ENCODE results near the gene C1orf74.

GRCh38 chr1:209780268-209780667 lies 4.1 kb downstream of the C1orf74 start:
- TF ChIP-seq BHLHE40 (IDR thresholded peaks at IDR 0.05; ENCODE audit: borderline replicate concordance) (no peak), ELF4 (IDR thresholded peaks at IDR 0.05) (no peak), FOXA1 (IDR thresholded peaks at IDR 0.05) (no peak), TARDBP (IDR thresholded peaks at IDR 0.05) (no peak), SP1 (IDR thresholded peaks at IDR 0.05) (no peak), FOXM1 (IDR thresholded peaks at IDR 0.05; ENCODE audit: borderline replicate concordance) (no peak), FOXK2 (IDR thresholded peaks at IDR 0.05) (no peak), NFRKB (IDR thresholded peaks at IDR 0.05) (no peak), HDGF (IDR thresholded peaks at IDR 0.05; ENCODE audit: borderline replicate concordance) (no peak), ZNF384 (IDR thresholded peaks at IDR 0.05) (no peak), L3MBTL2 (conservative IDR thresholded peaks at IDR 0.05) (no peak), SUZ12 (IDR thresholded peaks at IDR 0.05) (no peak), CTBP1 (IDR thresholded peaks at IDR 0.05; ENCODE audit: borderline replicate concordance) (no peak)
- TF ChIP-seq, protein P1, sequence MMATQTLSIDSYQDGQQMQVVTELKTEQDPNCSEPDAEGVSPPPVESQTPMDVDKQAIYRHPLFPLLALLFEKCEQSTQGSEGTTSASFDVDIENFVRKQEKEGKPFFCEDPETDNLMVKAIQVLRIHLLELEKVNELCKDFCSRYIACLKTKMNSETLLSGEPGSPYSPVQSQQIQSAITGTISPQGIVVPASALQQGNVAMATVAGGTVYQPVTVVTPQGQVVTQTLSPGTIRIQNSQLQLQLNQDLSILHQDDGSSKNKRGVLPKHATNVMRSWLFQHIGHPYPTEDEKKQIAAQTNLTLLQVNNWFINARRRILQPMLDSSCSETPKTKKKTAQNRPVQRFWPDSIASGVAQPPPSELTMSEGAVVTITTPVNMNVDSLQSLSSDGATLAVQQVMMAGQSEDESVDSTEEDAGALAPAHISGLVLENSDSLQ (IDR thresholded peaks at IDR 0.05) = no peak
